Measurements from ENCODE around the gene HAVCR1.

DNA sequence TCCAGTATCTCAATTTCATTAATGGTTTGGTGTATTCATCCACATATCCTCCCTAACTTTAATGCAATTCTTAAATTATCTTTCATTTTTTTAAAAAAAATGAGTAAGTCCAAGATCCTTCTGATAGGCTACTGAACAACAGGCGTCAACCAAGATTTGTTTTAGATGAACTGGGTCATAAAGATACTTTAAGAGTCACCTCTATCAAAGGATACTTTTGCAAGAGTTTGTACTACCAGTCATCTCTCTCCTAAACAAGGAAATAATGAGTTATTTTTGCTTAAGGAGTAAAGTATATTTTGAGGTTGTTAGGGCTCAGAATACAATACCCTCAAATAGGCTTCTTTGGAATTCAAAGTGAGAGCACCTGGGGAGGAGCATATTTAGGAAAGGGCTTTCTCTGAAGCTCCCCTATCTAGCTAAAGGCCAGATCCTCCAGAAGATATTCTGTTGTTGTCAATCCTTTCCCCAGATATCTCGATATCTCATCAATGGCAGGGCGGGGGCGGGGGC is 25.8 kb downstream of the HAVCR1 start:
- no peak for TF ChIP-seq TRIM24 (CRISPR knock-in tag; IDR thresholded peaks at IDR 0.05)
- TF ChIP-seq USF2 (IDR thresholded peaks at IDR 0.05; ENCODE audit: low read depth, low read length) = no peak
- no peak for TF ChIP-seq USF2 (CRISPR knock-in tag; IDR thresholded peaks at IDR 0.05; ENCODE audit: borderline replicate concordance)
- no peak for TF ChIP-seq ZNF274 (CRISPR knock-in tag; IDR thresholded peaks at IDR 0.05)
- no peak for TF ChIP-seq KAT7 (CRISPR knock-in tag; IDR thresholded peaks at IDR 0.05; ENCODE audit: borderline replicate concordance)
- TF ChIP-seq ZNF550 (CRISPR knock-in tag; IDR thresholded peaks at IDR 0.05; ENCODE audit: borderline replicate concordance) = no peak
- TF ChIP-seq POLR2A (IDR thresholded peaks at IDR 0.05; ENCODE audit: insufficient read depth in 1 of 2, low read depth in 2 of 2, low read length in 2 of 2) = no peak
- no peak for TF ChIP-seq ZMAT3 (CRISPR knock-in tag; conservative IDR thresholded peaks at IDR 0.05)
- TF ChIP-seq, protein P1, sequence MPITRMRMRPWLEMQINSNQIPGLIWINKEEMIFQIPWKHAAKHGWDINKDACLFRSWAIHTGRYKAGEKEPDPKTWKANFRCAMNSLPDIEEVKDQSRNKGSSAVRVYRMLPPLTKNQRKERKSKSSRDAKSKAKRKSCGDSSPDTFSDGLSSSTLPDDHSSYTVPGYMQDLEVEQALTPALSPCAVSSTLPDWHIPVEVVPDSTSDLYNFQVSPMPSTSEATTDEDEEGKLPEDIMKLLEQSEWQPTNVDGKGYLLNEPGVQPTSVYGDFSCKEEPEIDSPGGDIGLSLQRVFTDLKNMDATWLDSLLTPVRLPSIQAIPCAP (CRISPR knock-in tag; IDR thresholded peaks at IDR 0.05; ENCODE audit: low read depth) = no peak
- TF ChIP-seq ZNF710 (CRISPR knock-in tag; IDR thresholded peaks at IDR 0.05; ENCODE audit: borderline replicate concordance) = no peak
- TF ChIP-seq CTCF (CRISPR knock-in tag; IDR thresholded peaks at IDR 0.05) = no peak
- TF ChIP-seq, protein P2, sequence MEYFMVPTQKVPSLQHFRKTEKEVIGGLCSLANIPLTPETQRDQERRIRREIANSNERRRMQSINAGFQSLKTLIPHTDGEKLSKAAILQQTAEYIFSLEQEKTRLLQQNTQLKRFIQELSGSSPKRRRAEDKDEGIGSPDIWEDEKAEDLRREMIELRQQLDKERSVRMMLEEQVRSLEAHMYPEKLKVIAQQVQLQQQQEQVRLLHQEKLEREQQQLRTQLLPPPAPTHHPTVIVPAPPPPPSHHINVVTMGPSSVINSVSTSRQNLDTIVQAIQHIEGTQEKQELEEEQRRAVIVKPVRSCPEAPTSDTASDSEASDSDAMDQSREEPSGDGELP (IDR thresholded peaks at IDR 0.05; ENCODE audit: borderline replicate concordance, low read depth) = no peak
- TF ChIP-seq, protein P3, sequence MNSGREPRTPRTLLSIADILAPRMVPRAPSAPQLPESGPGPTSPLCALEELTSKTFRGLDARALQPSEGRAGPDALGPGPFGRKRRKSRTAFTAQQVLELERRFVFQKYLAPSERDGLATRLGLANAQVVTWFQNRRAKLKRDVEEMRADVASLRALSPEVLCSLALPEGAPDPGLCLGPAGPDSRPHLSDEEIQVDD (CRISPR knock-in tag; IDR thresholded peaks at IDR 0.05; ENCODE audit: borderline replicate concordance) = no peak
- TF ChIP-seq SALL1 (CRISPR knock-in tag; IDR thresholded peaks at IDR 0.05) = no peak
